HG03571 (cell line): ENCODE measurements around the gene IER2.
A peak's percentile ranks its signal among the peaks of the same experiment; 100 is the strongest.

Source experiments
- ATAC-seq: cut with Tn5 transposase; IDR thresholded peaks from one replicate; pipeline ENCODE4 v1.9.1; 2021; ENCODE audit not compliant: unreplicated experiment

The IER2 gene

GRCh38 chr19:13150187-13150930 is at the start of gene IER2, which contains the start of gene STX10:
Gene IER2, plus strand, starts transcription at chr19:13150411. Its CDS starts 2,776 bp downstream, at chr19:13153187.
Gene STX10, minus strand, starts transcription at chr19:13150375. Its CDS starts 202 bp downstream, at chr19:13150173.
- ATAC-seq, result peak; percentile 33

GRCh38 chr19:13100841-13101589 is 49.2 kb upstream of the IER2 start:
- ATAC-seq, result no peak

- ATAC-seq, result no peak
These were observed 48.4 kb upstream of the IER2 start for GRCh38 chr19:13101590-13102415.

GRCh38 chr19:13102416-13102665 is 47.9 kb upstream of the IER2 start:
- no peak for ATAC-seq

GRCh38 chr19:13102666-13103580 is 47.3 kb upstream of the IER2 start, which contains the start of gene LYL1:
Gene LYL1, minus strand, starts transcription at chr19:13102858. Its CDS starts 1,687 bp downstream, at chr19:13101171.
- ATAC-seq, result peak; percentile 42

GRCh38 chr19:13103581-13104359 is 46.4 kb upstream of the IER2 start:
- ATAC-seq, result no peak

GRCh38 chr19:13104360-13104847 is 45.8 kb upstream of the IER2 start:
- ATAC-seq, result peak; percentile 28

GRCh38 chr19:13104848-13105711 is 45.1 kb upstream of the IER2 start:
- no peak for ATAC-seq

- no peak for ATAC-seq
These were observed 40.7 kb upstream of the IER2 start for GRCh38 chr19:13109361-13110098.

GRCh38 chr19:13110099-13110610 is 40.1 kb upstream of the IER2 start:
- ATAC-seq, result no peak

- no peak for ATAC-seq
These were observed 37.7 kb upstream of the IER2 start for GRCh38 chr19:13112555-13112954.

GRCh38 chr19:13115936-13116281 is 34.3 kb upstream of the IER2 start:
- ATAC-seq, result no peak

- ATAC-seq, result no peak
These were observed 33.7 kb upstream of the IER2 start, which contains the start of gene TRMT1 for GRCh38 chr19:13116282-13117175. Gene TRMT1, minus strand, starts transcription at chr19:13116740. Its CDS starts 341 bp downstream, at chr19:13116399.

- no peak for ATAC-seq
These were observed 32.9 kb upstream of the IER2 start for GRCh38 chr19:13117176-13117771.

- no peak for ATAC-seq
These were observed 32.3 kb upstream of the IER2 start, which contains the start of gene NACC1 for GRCh38 chr19:13117772-13118423. Gene NACC1, plus strand, starts transcription at chr19:13118264. Its CDS starts 16,944 bp downstream, at chr19:13135208.
